GM12874 (cell line): ENCODE measurements around the gene ZMYND10.

Experiments used
- TF ChIP-seq, protein P1 (sequence below): IDR thresholded peaks from 2 replicates; pipeline ENCODE4 v1.5.1; 2011; ENCODE audit warnings: low read depth, mild to moderate bottlenecking, control low read depth, low read length, moderate library complexity; ENCODE audit not compliant: insufficient read depth

The ZMYND10 gene

DNA sequence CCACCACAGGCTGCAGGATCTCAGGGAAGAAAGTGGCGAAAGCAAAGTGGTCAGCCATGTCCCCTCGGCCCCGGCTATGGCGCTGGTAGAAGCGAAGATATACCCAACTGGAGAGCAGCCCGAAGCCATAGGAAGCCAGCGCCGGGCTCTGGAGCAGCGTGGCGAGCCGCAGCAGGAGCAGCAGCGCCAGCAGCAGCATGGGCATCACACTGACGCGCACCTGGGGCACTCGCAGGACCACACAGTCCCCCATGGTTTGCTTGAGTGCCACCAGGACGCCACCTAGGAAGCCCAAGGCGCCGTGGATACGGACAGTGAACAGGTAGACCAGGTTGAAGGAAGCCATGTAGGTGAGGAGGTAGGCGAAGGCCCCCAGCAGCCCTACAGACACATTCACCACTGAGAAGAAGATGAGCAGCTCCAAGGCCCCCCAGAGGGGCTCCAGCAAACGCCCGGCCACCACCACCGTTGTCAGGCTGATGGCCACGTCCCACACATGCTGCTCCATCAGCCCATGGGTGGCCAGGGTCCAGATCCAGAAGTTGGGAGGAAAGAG, 12.9 kb upstream of the ZMYND10 start:
- TF ChIP-seq, protein P1, sequence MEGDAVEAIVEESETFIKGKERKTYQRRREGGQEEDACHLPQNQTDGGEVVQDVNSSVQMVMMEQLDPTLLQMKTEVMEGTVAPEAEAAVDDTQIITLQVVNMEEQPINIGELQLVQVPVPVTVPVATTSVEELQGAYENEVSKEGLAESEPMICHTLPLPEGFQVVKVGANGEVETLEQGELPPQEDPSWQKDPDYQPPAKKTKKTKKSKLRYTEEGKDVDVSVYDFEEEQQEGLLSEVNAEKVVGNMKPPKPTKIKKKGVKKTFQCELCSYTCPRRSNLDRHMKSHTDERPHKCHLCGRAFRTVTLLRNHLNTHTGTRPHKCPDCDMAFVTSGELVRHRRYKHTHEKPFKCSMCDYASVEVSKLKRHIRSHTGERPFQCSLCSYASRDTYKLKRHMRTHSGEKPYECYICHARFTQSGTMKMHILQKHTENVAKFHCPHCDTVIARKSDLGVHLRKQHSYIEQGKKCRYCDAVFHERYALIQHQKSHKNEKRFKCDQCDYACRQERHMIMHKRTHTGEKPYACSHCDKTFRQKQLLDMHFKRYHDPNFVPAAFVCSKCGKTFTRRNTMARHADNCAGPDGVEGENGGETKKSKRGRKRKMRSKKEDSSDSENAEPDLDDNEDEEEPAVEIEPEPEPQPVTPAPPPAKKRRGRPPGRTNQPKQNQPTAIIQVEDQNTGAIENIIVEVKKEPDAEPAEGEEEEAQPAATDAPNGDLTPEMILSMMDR: no peak

DNA sequence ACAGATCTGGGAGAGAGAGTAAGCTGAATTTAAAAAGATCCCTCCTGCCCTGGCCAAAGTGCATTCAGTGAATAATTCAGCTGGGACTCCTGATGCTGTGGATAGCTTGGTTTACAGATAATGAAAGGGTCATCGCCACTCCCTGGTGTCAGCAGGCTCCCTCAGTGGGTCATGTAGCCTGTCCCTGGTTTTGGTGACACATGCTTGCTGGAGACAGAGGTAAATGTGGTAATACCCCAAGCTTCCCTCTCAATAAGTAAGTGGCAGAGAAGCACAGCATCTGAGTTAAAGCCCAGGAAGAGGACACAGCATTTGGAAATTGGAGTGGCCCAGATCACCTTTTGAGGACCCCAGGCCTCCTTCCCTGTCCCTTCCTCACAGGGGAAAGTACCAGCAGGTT, 11.9 kb upstream of the ZMYND10 start:
- TF ChIP-seq, protein P1: no peak

DNA sequence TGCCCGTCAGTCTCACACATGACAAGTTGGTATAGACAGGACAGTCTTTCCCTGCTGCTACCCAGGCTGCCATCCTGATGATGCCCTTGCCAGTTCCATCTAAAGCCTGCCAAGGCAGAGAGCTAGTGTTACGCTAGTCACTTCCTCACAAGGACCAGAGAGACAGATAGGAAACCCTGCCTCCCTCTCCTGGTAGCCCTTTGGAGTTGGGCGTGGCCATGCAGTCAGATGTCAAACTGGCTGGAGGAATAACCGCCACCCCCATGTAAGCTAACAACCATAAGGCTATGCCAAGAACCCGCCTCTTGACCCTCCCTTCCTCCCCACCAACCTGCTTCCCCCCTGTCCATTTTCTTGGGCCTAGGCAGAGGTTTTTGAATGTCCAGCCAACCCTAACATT, 11.0 kb upstream of the ZMYND10 start:
- TF ChIP-seq, protein P1: no peak

GRCh38 chr3:50355829-50356552, 10.5 kb upstream of the ZMYND10 start:
- TF ChIP-seq, protein P1: no peak

DNA sequence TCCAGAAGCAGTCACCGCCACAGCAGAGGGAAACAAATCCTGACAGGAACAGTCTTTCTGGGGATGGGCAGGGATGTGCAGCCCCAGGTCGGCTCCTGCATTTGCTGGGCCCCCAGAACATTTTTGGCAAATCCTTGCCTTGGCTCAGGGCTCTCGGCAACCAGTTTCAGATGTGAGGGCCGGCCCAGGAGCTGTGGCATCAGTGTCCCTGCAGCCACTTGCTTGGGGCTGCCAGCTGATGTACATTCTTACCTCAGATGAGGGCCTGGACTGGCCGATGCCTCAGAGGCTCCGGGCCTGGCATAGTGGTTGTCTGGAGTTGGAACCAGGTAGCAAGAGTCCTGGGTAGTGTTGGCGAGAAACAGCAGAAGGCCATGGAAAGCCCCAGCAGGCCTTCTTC, 9.3 kb upstream of the ZMYND10 start:
- TF ChIP-seq, protein P1: no peak

- TF ChIP-seq, protein P1: no peak
Observed at GRCh38 chr3:50354186-50354764, 8.7 kb upstream of the ZMYND10 start.

DNA sequence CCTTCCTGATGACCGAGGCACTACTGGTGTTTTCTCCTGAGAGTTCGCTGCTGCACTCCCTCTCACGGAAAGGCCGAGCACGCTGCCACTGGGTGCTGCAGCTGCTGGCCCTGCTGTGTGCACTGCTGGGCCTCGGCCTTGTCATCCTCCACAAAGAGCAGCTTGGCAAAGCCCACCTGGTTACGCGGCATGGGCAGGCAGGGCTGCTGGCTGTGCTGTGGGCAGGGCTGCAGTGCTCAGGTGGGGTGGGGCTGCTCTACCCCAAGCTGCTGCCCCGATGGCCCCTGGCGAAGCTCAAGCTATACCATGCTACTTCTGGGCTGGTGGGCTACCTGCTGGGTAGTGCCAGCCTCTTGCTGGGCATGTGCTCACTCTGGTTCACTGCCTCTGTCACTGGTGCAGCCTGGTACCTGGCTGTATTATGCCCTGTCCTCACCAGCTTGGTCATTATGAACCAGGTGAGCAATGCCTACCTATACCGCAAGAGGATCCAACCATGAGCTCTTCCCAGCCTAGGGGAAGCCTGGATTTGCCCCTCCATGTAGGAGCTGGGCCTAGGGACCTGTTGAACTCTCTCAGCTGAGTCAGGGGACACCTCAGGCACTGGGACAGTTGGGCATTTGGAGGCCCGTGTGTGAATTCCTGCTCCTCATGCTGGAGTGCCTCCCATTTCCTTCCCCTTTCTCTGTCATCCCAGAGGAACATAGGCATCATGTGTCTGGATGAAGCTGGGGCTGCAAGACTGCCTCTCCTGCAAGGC, 7.9 kb upstream of the ZMYND10 start:
- TF ChIP-seq, protein P1: no peak
